AG04450 (cell line): Measurements from ENCODE around the gene MED13L. TPM values are rescaled to one million over a fixed set of nuclear protein-coding genes. Genes with fewer than 3 reads are reported as not detected.
"Not testable (repeated sequence)": the region's sequence is repeated elsewhere in the genome, so short reads cannot be mapped to it uniquely, and the experiment has no call there.

ENCODE experiments used
- CTCF ChIA-PET: fragments of 300-600, 350-600 bp; formaldehyde crosslinking; extraction: SDS; loops from one replicate; lab custom pipeline; 2022; ENCODE audit warnings: antibody characterized with exemption, inconsistent platforms; lab: Charles Lee
- POLR2A ChIA-PET: fragments of 350-600 bp; formaldehyde crosslinking; extraction: SDS; loops from one replicate; lab custom pipeline; 2021; ENCODE audit warnings: antibody characterized with exemption, inconsistent platforms; lab: Yijun Ruan, JAX
- DNase-seq: peaks from one replicate; pipeline ENCODE4 v3.0.0-alpha.2; 2011; ENCODE audit warnings: low read depth, low spot score
- H3K27ac ChIP-seq: one replicate; pipeline ENCODE4 v1.5.1; 2012; ENCODE audit warnings: low read depth, low read length, control low read depth
- H3K27me3 ChIP-seq: one replicate; pipeline ENCODE4 v1.6.0; 2012; ENCODE audit warnings: low read length; ENCODE audit not compliant: control insufficient read depth, insufficient read depth
- H3K4me3 ChIP-seq: 2 replicates; pipeline ENCODE4 v1.5.1; 2011; ENCODE audit warnings: mild to moderate bottlenecking, low read depth, low read length, control low read depth
- H3K9me3 ChIP-seq: 2 replicates; pipeline ENCODE4 v1.5.1; 2012; ENCODE audit warnings: low read length; ENCODE audit not compliant: control insufficient read depth, insufficient read depth
- CTCF ChIP-seq: IDR thresholded peaks from 2 replicates; pipeline ENCODE4 v1.5.1; 2011; ENCODE audit warnings: low read depth, low read length, control low read depth, inconsistent platforms
- polyA plus RNA-seq: library from polyadenylated mRNA; depleted of rRNA; stranded (reverse); fragments of >200 nt; gene quantifications from 2 replicates; pipeline ENCODE4 v1.2.3, GENCODE V29; 2011

The MED13L gene
- polyA plus RNA-seq, 1 experiment: 56.2 TPM

DNA sequence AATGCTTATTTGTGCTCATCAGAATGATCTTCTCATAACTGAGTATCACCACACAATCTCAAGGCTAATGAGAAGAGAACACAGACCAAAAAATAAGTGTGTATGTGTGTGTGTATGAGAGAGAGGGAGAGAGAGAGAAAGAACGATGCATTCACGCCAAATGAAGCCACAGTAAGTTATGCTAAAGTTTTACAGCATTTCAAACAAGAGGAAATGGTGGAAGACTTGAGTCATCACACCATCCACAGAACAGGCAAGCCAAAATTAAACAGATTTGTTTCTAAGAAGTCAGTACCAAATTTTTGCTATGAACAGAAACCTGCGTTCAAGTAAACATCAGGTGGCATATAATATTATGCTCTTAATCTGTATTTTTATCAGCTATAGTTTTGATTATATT lies 141.2 kb downstream of the MED13L start:
- ChIA-PET POLR2A (no interaction called here), CTCF (interaction anchor here (1.2 to 1.5 kb wide), 2 partner anchors 9 to 121 kb away, joined by 5 to 7 read pairs; no protein-coding TSS in a partner anchor)
- no peaks in the 10 kb centered on the region for H3K9me3 ChIP-seq
- H3K27me3 ChIP-seq: no peaks in the 10 kb centered on the region
- H3K27ac ChIP-seq: no peak overlapping the region
- no peak for TF ChIP-seq CTCF
- no peak for DNase-seq
- H3K4me3 ChIP-seq: no peak overlapping the region

- Histone ChIP-seq H3K27me3 (no peaks in the 10 kb centered on the region), H3K27ac (peak overlapping the region; percentile 24), H3K9me3 (no peaks in the 10 kb centered on the region), H3K4me3 (no peak overlapping the region)
- no peak for DNase-seq
- no peak for TF ChIP-seq CTCF
- ChIA-PET CTCF (interaction anchor here (0.9 to 1.5 kb wide), 2 partner anchors 8 to 44 kb away, joined by 3 to 5 read pairs; no protein-coding TSS in a partner anchor), POLR2A (interaction anchor here (0.5 to 1.1 kb wide), 3 partner anchors 8 to 127 kb away, joined by 3 to 4 read pairs (median 3); no protein-coding TSS in a partner anchor)
These were observed 142.1 kb downstream of the MED13L start for GRCh38 chr12:116135209-116135930.

DNA sequence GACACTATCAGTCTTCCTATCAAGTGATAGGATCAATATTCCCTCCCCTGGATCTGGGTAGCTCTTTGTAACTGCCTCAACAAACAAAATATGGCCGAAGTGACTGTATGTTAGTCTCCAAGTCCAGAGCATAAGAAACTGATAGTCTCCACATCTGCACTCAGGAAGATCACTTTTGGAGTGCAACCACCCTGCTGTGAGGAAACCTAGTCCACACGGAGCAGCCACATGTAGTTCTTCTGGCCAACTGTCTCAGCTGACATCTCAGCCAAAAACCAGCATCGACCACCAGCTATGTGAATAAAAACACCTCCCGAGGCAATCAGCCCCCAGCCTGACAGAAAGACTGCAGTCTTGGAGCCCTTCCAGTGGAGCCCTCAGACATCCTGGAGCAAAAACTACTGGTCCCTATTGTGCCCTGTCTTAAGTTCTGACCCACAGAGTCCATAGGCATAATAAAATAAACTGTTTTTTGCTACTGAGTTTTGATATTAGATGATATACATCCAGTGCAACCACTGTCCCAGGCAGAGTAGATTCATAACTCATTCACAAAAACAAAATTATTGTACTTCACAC lies 143.8 kb downstream of the MED13L start:
- TF ChIP-seq CTCF: no peak
- CTCF ChIA-PET: no interaction called here
- Histone ChIP-seq H3K27ac (no peak overlapping the region), H3K9me3 (no peaks in the 10 kb centered on the region), H3K27me3 (no peaks in the 10 kb centered on the region), H3K4me3 (no peak overlapping the region)
- POLR2A ChIA-PET: no interaction called here
- no peak for DNase-seq

- no peaks in the 10 kb centered on the region for H3K27me3 ChIP-seq
- no peak overlapping the region for H3K4me3 ChIP-seq
- no peaks in the 10 kb centered on the region for H3K9me3 ChIP-seq
- ChIA-PET CTCF (no interaction called here), POLR2A (no interaction called here)
- no peak for TF ChIP-seq CTCF
- no peak overlapping the region for H3K27ac ChIP-seq
- no peak for DNase-seq
These were observed 144.3 kb downstream of the MED13L start for GRCh38 chr12:116133149-116133548.

DNA sequence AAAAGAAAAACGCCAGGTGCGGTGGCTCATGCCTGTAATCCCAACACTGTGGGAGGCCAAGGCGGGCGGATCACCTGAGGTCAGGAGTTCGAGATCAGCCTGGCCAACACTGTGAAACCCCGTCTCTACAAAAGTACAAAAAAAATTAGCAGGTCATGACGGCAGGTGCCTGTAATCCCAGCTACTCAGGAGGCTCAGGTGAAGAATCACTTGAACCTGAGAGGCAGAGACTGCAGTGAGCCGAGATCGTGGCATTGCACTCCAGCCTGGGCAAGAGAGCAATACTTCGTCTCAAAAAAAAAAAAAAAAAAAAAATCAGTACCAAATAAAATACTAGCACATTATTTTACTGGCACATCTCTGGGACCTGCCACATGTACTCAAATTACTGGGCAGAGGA lies 145.5 kb downstream of the MED13L start:
- H3K27me3 ChIP-seq, CTCF ChIA-PET, H3K9me3 ChIP-seq, POLR2A ChIA-PET, DNase-seq, H3K27ac ChIP-seq, H3K4me3 ChIP-seq: not testable (repeated sequence)
